HuH-7 (cell line): ENCODE measurements around the gene TUBA1C.
"Not testable (repeated sequence)": the region's sequence is repeated elsewhere in the genome, so short reads cannot be mapped to it uniquely, and the experiment has no call there.

ENCODE experiments used
- DNase-seq: peaks from one replicate; pipeline ENCODE4 v3.0.0; 2011; ENCODE audit warnings: low spot score

The TUBA1C gene

DNA sequence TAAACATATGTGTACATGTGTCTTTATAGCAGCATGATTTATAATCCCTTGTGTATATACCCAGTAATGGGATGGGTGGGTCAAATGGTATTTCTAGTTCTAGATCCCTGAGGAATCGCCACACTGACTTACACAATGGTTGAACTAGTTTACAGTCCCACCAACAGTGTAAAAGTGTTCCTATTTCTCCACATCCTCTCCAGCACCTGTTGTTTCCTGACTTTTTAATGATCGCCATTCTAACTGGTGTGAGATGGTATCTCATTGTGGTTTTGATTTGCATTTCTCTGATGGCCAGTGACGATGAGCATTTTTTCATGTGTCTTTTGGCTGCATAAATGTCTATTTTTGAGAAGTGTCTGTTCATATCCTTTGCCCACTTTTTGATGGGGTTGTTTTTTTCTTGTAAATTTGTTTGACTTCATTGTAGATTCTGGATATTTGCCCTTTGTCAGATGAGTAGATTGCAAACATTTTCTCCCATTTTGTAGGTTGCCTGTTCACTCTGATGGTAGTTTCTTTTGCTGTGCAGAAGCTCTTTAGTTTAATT is 45.6 kb downstream of the TUBA1C start:
- DNase-seq = not testable (repeated sequence)

DNA sequence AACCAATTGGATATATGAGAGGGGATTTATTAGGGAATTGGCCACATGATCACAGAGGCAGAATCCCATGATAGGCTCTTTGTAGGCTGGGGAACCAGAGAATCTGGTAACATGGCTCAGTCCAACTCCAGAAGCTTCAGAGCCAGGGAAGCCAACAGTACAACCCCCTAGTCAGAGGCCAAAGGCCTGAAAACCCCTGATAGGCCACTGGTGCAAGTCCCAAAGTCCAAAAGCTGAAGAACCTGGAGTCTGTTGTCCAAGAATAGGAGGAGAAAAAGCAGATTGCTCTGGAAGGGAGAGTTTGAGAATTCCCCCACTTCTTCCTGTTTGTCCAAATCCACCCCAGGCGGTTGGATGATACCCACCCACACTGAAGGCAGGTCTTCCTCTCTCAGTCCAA is 49.9 kb downstream of the TUBA1C start:
- DNase-seq = no peak

DNA sequence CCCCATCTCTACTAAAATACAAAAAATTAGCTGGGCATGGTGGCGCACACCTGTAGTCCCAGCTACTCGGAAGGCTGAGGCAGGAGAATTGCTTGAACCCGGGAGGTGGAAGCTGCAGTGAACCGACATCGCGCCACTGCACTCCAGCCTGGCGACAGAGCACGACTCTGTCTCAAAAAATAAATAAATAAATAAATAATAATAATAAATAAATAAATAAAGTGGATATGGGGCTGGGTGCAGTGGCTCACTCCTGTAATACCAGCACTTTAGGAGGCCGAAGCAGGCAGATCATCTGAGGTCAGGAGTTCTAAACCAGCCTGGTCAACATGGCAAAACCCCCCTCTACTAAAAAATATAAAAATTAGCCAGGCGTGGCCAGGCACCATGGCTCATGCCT is 52.2 kb downstream of the TUBA1C start:
- DNase-seq = not testable (repeated sequence)

GRCh38 chr12:49320411-49321103 is 55.7 kb downstream of the TUBA1C start:
- DNase-seq = not testable (repeated sequence)

GRCh38 chr12:49322367-49322707 is 57.5 kb downstream of the TUBA1C start:
- no peak for DNase-seq

- peak; percentile 98 for DNase-seq
Measured at GRCh38 chr12:49322708-49323523, 58.0 kb downstream of the TUBA1C start, which contains the start of gene TROAP. TROAP (plus strand) TSS chr12:49323255; CDS start chr12:49323609, 354 bp downstream.

GRCh38 chr12:49323524-49324097 is 58.7 kb downstream of the TUBA1C start:
- DNase-seq = no peak
